Midbrain (tissue), 1 donor: ENCODE data around the gene CEACAM7.
"Not testable (repeated sequence)": the region's sequence is repeated elsewhere in the genome, so short reads cannot be mapped to it uniquely, and the experiment has no call there.

ENCODE experiments used
- DNase-seq: peaks from one replicate; lab custom pipeline; 2025; lab: John Stamatoyannopoulos, UW

Gene CEACAM7

DNA sequence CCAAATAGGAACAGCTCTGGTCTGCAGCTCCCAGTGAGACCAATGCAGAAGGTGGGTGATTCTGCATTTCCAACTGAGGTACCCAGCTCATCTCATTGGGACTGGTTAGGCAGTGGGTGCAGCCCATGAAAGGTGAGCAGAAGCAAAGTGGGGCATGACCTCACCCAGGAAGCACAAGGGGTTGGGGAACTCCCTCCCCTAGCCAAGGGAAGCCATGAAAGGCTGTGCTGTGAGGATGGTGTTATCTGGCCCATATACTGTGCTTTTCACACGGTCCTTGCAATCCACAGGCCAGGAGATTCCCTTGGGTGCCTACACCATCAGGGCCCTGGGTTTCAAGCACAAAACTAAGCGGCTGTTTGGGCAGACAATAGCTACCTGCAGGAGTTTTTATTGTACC is 31.3 kb downstream of the CEACAM7 start:
- DNase-seq = not testable (repeated sequence)

DNA sequence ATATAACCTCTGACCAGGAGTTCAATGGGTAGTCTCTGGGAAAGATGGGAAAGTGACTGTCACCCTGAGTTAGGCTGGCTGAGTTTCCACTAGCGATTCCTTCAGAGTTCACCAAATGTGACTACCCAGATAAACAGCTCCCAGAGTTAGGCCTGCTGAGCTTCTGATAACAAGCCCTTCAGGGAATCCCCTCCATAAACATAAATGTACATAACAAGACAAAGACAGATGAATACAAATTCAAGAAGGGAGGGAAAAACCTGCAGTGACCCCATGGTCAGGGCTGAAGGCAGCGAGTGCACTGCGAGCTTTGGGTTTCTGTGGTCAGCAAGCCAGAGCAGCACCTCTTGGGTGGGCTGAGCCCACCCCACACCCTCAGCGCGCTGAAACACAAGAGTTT is 35.8 kb downstream of the CEACAM7 start:
- DNase-seq = no peak

DNA sequence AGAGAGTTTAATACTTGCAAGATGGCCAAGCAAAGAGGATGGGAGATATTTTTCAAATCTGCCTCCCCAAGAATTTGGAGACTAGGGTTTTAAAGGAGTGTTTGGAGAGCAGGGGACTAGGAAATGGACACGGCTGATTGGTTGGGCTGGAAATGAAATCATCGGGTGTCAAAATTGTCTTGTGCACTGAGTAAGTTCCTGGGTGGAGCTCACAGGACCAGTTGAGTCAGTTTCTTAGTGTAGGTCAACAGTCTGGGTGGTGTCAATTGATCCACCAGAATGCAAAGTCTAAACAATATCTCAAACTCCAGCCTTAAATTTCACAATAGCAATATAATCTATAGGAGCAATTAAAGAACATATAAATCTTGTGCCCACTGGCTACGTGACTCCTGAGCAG is 38.2 kb downstream of the CEACAM7 start:
- no peak for DNase-seq

DNA sequence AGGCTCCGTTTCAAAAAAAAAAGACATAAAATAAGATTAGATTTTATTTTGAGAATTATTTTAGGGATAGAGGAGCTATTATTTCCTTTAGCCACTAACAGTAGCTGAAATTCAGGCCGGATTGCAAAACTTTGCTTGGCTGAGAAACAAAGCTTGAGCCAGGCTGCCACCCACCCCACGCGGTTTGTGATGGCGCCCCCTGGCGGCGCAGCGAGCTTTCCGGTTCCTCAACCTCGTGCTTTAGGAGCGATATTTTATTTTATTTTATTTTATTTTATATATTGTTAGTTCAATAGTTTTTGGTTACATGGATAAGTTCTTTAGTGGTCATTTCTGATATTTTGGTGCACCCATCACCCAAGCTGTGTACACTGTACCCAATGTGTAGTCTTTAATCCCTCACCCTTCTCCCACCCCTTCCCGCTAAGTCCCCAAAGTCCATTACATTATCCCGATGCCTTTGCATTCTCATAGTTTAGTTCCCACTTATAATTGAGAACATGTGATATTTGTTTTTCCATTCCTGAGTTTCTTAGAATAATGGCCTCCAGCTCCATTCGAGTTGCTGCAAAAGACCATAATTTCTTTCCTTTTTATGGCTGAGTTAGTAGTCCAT is 41.4 kb downstream of the CEACAM7 start:
- no peak for DNase-seq

DNA sequence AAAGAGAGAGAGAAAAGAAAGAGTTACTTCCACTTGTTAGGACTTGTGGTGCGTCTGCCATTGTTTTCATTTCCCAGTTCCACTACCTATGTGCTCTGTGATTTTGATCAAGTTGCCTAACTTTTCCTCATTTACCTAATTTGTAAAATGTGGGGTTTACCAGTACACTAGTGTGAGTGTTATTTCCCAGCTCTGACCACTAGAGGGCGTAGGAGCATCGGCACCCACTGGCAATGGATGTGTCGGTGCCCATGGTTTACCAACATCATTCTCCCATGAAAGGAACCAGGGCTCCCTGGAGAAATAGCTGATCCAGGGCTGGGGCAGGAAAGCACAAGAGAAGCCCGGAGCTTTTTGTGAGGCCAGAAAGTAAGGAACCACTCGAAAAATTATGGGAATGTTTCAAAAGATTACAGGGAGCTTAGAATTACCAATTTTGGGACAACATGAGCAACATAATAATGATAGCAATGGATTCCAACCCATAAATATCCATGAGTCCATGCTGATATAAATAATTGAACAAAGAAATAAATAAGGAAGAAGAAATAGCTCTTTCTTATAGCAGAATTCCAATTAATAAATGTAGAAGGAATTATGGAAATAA is 46.1 kb downstream of the CEACAM7 start:
- DNase-seq = peak; percentile 79

DNA sequence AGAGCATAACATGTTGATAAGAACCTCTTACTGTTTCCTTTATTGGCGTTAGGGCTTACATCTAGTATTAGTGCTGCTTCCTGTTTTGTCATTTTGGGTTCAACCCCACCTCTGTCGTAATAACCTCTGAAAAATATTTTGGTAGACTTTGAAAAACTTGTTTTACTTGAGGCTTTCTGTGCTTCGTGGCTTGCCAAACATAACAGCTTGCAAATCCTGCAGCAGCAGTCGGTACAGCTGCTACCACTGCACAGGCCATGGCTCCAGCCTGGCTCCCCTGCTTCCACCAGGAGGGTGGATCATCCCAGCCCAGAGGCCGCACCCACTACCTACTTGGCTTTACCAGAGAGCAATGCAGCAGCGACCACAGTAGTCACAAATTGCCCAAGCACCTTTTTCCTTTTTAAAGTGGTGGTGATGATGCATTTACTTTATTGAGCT is 49.4 kb downstream of the CEACAM7 start:
- no peak for DNase-seq

DNA sequence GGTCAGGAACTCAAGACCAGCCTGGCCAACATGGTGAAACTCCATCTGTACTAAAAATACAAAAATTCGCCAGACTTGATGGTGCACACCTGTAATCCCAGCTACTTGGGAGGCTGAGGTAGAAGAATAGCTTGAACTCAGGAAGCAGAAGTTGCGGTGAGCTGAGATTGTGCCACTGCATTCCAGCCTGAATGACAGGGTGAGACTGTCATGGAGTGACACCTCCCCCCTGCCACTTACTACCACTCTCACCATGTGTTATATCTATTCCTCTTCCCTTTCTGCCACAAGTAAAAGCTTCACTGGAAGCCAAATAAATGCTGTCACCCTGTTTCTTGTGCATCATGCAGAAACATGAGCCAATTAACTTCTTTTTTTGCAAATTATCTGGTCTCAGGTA is 50.6 kb downstream of the CEACAM7 start:
- DNase-seq = no peak

DNA sequence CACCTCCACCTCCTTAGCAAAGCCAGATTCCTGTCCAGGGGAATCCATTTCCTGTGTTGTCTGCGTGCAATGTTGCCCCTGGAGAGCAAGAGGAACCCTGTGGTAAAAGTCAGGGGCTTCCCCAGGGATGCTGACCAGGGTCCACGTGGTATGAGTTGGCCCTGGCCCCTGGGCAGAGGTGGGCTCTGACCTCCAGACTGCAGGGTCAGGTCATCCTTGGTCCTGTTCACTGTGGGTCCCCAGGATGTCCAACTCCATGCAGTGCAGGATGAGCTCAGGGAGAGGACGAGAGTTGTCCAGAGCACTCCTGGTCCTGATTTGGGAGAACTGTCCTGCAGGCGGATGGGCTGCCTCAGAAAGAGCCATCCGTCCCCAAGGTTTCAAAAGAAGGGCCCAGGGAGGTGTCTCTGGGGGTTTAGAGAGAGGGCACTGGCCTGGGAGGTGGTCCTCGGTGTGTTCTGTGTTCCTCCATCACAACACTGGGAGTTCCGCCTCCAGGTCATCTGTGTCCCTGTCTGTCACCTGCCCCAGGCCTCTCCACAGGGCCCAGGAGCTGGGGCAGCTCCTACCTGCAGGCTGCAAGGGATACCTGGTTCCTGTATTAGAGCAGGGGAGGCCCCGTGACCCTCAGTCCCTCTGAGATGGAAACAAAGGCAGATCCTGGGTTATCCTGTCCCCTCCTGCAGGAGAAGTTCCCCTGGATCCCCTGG is 59.9 kb downstream of the CEACAM7 start:
- DNase-seq = no peak

DNA sequence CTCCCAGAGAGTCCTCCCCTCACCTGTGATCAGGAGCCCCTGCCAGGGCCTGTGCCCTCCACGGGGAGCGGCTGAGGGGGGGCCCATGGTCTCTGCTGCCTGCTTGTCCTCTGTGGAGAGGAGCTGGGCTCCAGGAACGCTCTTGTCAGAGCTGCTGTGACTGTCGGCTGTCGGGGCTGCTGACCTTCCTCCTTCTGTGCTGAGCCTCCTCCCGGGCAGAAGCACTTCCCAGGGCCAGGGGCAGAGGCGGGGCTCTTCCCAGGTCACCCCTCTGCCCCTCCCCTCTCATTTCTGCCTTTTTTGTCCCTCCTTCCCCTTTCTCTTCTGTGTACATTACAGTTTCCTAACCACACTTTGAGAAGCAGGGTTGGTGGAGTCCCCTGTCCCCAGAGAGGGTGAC is 61.2 kb downstream of the CEACAM7 start, which contains the start of gene CEACAM4:
Gene CEACAM4 (minus strand): TSS at position 198 of the 400 bp plus-strand sequence. CDS start 111 bp downstream, at position 87.
- no peak for DNase-seq

DNA sequence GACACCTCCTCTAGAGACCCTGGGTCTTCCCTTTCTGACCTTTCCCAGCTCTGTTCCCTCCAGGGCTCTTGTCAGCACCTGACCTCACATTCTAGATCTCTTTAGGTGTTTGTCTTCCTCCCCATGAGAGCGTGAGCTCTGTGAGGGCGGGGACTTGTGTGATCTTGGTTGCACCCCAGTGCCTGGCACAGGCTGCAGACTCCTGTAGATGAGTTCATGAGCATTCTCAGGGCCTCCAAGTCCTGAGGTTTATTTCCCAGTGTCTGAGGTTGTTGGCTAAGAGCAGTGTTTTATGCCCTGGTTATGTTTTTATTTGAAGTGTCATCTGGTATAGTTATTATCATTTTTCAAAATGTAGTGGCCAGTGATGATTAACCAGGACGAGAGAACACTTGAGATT is 61.8 kb downstream of the CEACAM7 start:
- no peak for DNase-seq

DNA sequence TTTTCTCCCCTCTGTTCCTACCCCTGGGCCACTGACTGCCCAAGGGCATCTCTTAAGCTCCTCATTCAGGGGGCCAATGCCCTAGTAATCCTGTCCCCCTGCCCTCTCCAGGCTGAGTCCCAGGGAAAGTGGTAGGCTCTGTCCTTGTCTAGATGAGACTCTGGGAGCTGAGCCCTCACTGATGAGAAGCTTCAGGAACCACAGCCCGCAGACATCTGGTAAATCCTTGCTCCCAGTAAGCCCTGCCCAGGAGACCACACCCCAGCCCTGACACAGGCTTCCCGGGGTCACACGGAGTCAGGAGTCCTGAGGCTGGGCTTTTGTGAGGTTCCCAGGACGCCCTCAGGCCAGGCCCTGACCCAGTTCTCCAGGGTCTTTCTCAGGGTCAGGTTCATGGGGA is 63.1 kb downstream of the CEACAM7 start:
- no peak for DNase-seq

DNA sequence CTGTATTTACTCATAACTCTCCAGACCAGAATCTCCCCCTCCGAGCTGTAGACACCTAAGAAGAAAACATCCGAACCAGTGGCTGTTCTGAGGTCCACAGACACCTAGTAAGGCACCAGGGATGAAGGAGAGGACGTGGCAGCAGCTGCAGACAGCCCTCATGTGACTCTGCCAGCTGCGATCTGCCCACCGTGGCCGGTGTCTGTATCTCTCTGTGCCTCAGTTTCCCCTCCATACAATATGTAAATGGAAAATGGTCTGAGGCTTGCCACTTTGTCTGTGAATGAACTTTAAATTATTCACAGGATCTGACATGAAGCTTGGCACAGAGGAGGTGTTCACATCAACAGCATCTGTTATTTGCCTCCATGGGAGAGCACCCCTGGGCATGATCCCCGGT is 63.6 kb downstream of the CEACAM7 start:
- DNase-seq = no peak

DNA sequence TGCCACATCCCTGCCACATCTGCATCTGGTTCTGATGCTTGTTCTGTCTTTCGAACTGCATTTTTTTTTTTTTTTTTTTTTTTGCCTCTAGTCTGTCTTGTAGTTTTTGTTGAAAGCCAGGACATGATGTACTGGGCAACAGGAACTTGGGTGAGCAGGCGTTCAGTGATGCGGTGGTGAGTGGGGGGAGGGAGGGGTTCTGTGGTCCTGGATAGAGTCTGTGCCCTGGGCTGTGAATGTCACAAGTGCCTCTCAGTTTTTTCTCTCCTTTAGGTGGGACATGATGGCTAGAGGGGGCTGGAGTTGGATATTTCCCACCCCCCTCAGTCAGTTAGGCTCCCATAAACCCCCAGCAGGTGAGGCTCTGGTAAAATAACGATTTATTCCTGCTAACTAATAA is 64.7 kb downstream of the CEACAM7 start:
- DNase-seq = no peak
